Measurements from ENCODE around the gene MED15.

Gene MED15

GRCh38 chr22:20573833-20574615, 66.6 kb downstream of the MED15 start:
- DNase-seq, result peak; percentile 14

GRCh38 chr22:20574920-20575353, 67.5 kb downstream of the MED15 start:
- DNase-seq, result peak; percentile 14

- DNase-seq, result peak; percentile 5
These were observed 68.5 kb downstream of the MED15 start for GRCh38 chr22:20575724-20576444.

- DNase-seq, result peak; percentile 16
These were observed 69.0 kb downstream of the MED15 start for GRCh38 chr22:20576445-20576816.

GRCh38 chr22:20577045-20577444, 69.6 kb downstream of the MED15 start:
- peak; percentile 18 for DNase-seq

GRCh38 chr22:20577549-20577975, 70.2 kb downstream of the MED15 start:
- DNase-seq, result peak; percentile 16

GRCh38 chr22:20578192-20578591, 70.8 kb downstream of the MED15 start:
- peak; percentile 16 for DNase-seq

- DNase-seq, result no peak
These were observed 71.3 kb downstream of the MED15 start for GRCh38 chr22:20578707-20579106.

GRCh38 chr22:20579273-20580120, 72.1 kb downstream of the MED15 start:
- DNase-seq, result peak; percentile 12

GRCh38 chr22:20580179-20580578, 72.8 kb downstream of the MED15 start:
- DNase-seq, result peak; percentile 16

- peak; percentile 14 for DNase-seq
These were observed 73.4 kb downstream of the MED15 start for GRCh38 chr22:20580611-20581502.

- DNase-seq, result peak; percentile 16
These were observed 74.2 kb downstream of the MED15 start for GRCh38 chr22:20581503-20582170.

GRCh38 chr22:20582171-20582511, 74.7 kb downstream of the MED15 start:
- DNase-seq, result no peak

GRCh38 chr22:20582520-20583361, 75.3 kb downstream of the MED15 start:
- DNase-seq, result peak; percentile 19

GRCh38 chr22:20583471-20583922, 76.1 kb downstream of the MED15 start:
- DNase-seq, result peak; percentile 16

- DNase-seq, result peak; percentile 15
These were observed 76.8 kb downstream of the MED15 start for GRCh38 chr22:20584029-20584871.

GRCh38 chr22:20584872-20585638, 77.6 kb downstream of the MED15 start:
- peak; percentile 15 for DNase-seq

- peak; percentile 14 for DNase-seq
These were observed 78.4 kb downstream of the MED15 start for GRCh38 chr22:20585639-20586402.

Data from activated T-cell treated with anti-CD3 and anti-CD28 coated beads, Interleukin-2, amount 50 U/mL, for 1 hour (primary cell).